Stimulated activated naive CD8-positive, alpha-beta T cell treated with anti-CD3 and anti-CD28 coated beads, Interleukin-15, Interleukin-2, amounts not matched to agents 100 U/mL and 50 U/mL, for 24 hours (primary cell): ENCODE data around the gene CHMP5.

Source experiments
- ATAC-seq: fragments of 150-1000 bp; cut with Tn5 transposase; one replicate; pipeline ENCODE4 v1.10.0; 2021
- DNase-seq: peaks from one replicate; pipeline ENCODE4 v3.0.0; 2021

The CHMP5 gene

GRCh38 chr9:33244137-33244784 lies 20.6 kb upstream of the CHMP5 start:
- DNase-seq (no peak), ATAC-seq (no peak)

- DNase-seq (no peak), ATAC-seq (no peak)
These were observed 19.5 kb upstream of the CHMP5 start for GRCh38 chr9:33245341-33245740.

- no peak for DNase-seq
- no peak for ATAC-seq
These were observed 18.5 kb upstream of the CHMP5 start for GRCh38 chr9:33246269-33246860.

GRCh38 chr9:33248606-33249005 lies 16.2 kb upstream of the CHMP5 start:
- ATAC-seq (no peak), DNase-seq (no peak)

- DNase-seq (no peak), ATAC-seq (no peak)
These were observed 15.7 kb upstream of the CHMP5 start for GRCh38 chr9:33249087-33249658.

- ATAC-seq (no peak), DNase-seq (no peak)
These were observed 14.9 kb upstream of the CHMP5 start for GRCh38 chr9:33249983-33250382.

GRCh38 chr9:33250458-33250995 lies 14.3 kb upstream of the CHMP5 start:
- ATAC-seq (no peak), DNase-seq (no peak)

- DNase-seq (no peak), ATAC-seq (no peak)
These were observed 10.6 kb upstream of the CHMP5 start for GRCh38 chr9:33254211-33254610.

GRCh38 chr9:33255014-33255413 lies 9.8 kb upstream of the CHMP5 start:
- DNase-seq (no peak), ATAC-seq (no peak)

GRCh38 chr9:33255471-33255870 lies 9.4 kb upstream of the CHMP5 start:
- no peak for ATAC-seq
- DNase-seq = no peak

GRCh38 chr9:33256236-33256635 lies 8.6 kb upstream of the CHMP5 start:
- DNase-seq (no peak), ATAC-seq (no peak)

GRCh38 chr9:33257276-33257675 lies 7.6 kb upstream of the CHMP5 start:
- no peak for ATAC-seq

GRCh38 chr9:33260372-33260771 lies 4.5 kb upstream of the CHMP5 start:
- DNase-seq (no peak), ATAC-seq (no peak)

More at GRCh38 chr9:33257276-33257675, 7.6 kb upstream of the CHMP5 start:
- DNase-seq = no peak

GRCh38 chr9:33263131-33264002 lies 1.5 kb upstream of the CHMP5 start:
- DNase-seq (peak; percentile 16), ATAC-seq (no peak)

GRCh38 chr9:33264003-33264472 lies 811 bp upstream of the CHMP5 start:
- ATAC-seq = peak; percentile 6
- DNase-seq = peak; percentile 57

GRCh38 chr9:33265211-33265865 lies 489 bp downstream of the CHMP5 start:
- no peak for ATAC-seq
- DNase-seq = no peak

- no peak for ATAC-seq
- no peak for DNase-seq
These were observed 2.4 kb downstream of the CHMP5 start for GRCh38 chr9:33267151-33267767.

- ATAC-seq (no peak), DNase-seq (no peak)
These were observed 5.3 kb downstream of the CHMP5 start for GRCh38 chr9:33270146-33270545.

- no peak for ATAC-seq
These were observed 7.2 kb downstream of the CHMP5 start for GRCh38 chr9:33272061-33272460.

GRCh38 chr9:33273266-33273971 lies 8.6 kb downstream of the CHMP5 start:
- ATAC-seq (no peak), DNase-seq (no peak)

More at GRCh38 chr9:33272061-33272460, 7.2 kb downstream of the CHMP5 start:
- no peak for DNase-seq

GRCh38 chr9:33273972-33274328 lies 9.1 kb downstream of the CHMP5 start:
- no peak for DNase-seq
- no peak for ATAC-seq
